IMR-90 (cell line): ENCODE data around the gene MSI2.

Experiments used
- CEBPB ChIP-seq: IDR thresholded peaks from 2 replicates; pipeline ENCODE4 v1.6.1; 2012; ENCODE audit warnings: low read depth, low read length, improper control_type of control experiment
- NFE2L2 ChIP-seq: fragments of 150-350 bp; IDR thresholded peaks from 2 replicates; pipeline ENCODE4 v1.6.1; 2016; ENCODE audit warnings: low read depth, mild to moderate bottlenecking, low read length
- SMC3 ChIP-seq: fragments of 150-350 bp; IDR thresholded peaks from 2 replicates; pipeline ENCODE4 v1.6.1; 2016; ENCODE audit warnings: low read depth, mild to moderate bottlenecking, antibody characterized with exemption, low read length, moderate library complexity
- TF ChIP-seq, protein P1 (sequence below): fragments of 150-350 bp; IDR thresholded peaks from 2 replicates; pipeline ENCODE4 v1.6.1; 2016; ENCODE audit warnings: low read depth, mild to moderate bottlenecking, low read length, moderate library complexity, borderline replicate concordance

DNA sequence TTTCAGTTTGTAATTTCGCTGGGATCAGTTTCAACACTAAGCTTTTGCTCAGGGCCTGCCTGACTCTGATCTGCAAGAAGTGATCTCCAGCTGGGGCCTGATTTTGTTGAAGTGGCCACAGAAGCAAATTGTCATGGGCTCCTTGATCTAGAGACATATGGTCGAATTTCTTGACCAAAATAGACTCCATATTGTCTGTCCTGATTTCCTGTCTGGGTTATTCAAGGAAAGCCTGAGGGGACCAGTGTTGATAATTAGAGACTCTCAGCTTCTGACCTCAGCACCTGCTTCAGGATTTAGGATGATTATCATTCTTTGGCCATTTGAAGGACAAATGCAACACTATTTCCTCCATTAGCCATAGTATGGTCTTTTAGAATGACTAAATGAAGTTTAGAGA lies 48.9 kb upstream of the MSI2 start:
- TF ChIP-seq, protein P1, sequence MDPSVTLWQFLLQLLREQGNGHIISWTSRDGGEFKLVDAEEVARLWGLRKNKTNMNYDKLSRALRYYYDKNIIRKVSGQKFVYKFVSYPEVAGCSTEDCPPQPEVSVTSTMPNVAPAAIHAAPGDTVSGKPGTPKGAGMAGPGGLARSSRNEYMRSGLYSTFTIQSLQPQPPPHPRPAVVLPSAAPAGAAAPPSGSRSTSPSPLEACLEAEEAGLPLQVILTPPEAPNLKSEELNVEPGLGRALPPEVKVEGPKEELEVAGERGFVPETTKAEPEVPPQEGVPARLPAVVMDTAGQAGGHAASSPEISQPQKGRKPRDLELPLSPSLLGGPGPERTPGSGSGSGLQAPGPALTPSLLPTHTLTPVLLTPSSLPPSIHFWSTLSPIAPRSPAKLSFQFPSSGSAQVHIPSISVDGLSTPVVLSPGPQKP: no peak
- TF ChIP-seq CEBPB (no peak), NFE2L2 (no peak), SMC3 (no peak)
